Measurements from ENCODE around the gene JAKMIP2. TPM values are rescaled to one million over a fixed set of nuclear protein-coding genes. Genes with fewer than 3 reads are reported as not detected.
A peak's percentile ranks its signal among the peaks of the same experiment; 100 is the strongest.

JAKMIP2 gene
- total and polyA plus RNA-seq, 4 donors, result 0.13 to 1.9 (median 0.42) TPM; not detected in 1

- H3K4me1 ChIP-seq (ENCODE audit: control insufficient read depth in 1 of 2, insufficient read depth in 2 of 2, low read length in 2 of 2), result no peaks in the 10 kb centered on the region
- H3K9me3 ChIP-seq (ENCODE audit: control insufficient read depth, low read length), result no peaks in the 10 kb centered on the region
- DNase-seq (no peak), ATAC-seq (ENCODE audit: low FRiP score) (no peak)
- H3K27ac ChIP-seq (ENCODE audit: low read depth in 1 of 2, low read length in 2 of 2), result no peak overlapping the region
- no peak overlapping the region for H3K4me3 ChIP-seq (ENCODE audit: low read length in 2 of 2)
- no peaks in the 10 kb centered on the region for H3K27me3 ChIP-seq (ENCODE audit: control insufficient read depth in 1 of 2, insufficient read depth in 2 of 2, low read length in 1 of 2)
- no peaks in the 10 kb centered on the region for H3K36me3 ChIP-seq (ENCODE audit: control insufficient read depth in 1 of 2, insufficient read depth in 2 of 2, low read length in 1 of 2)
- intact Hi-C loops (cut with DNase I), result no loop called here
These were observed 78.0 kb downstream of the JAKMIP2 start for GRCh38 chr5:147704544-147704943.

GRCh38 chr5:147701468-147701867, 81.1 kb downstream of the JAKMIP2 start:
- Histone ChIP-seq H3K9me3 (ENCODE audit: control insufficient read depth, low read length) (peaks cover 2% of the 10 kb centered on the region), H3K36me3 (ENCODE audit: control insufficient read depth in 1 of 2, insufficient read depth in 2 of 2, low read length in 1 of 2) (no peaks in the 10 kb centered on the region), H3K4me1 (ENCODE audit: control insufficient read depth in 1 of 2, insufficient read depth in 2 of 2, low read length in 2 of 2) (no peaks in the 10 kb centered on the region), H3K27ac (ENCODE audit: low read depth in 1 of 2, low read length in 2 of 2) (no peak overlapping the region), H3K4me3 (ENCODE audit: low read length in 2 of 2) (no peak overlapping the region), H3K27me3 (ENCODE audit: control insufficient read depth in 1 of 2, insufficient read depth in 2 of 2, low read length in 1 of 2) (no peaks in the 10 kb centered on the region)
- ATAC-seq (ENCODE audit: low FRiP score) (no peak), DNase-seq (no peak)
- intact Hi-C loops (cut with DNase I), result no loop called here

- no peaks in the 10 kb centered on the region for H3K4me1 ChIP-seq (ENCODE audit: control insufficient read depth in 1 of 2, insufficient read depth in 2 of 2, low read length in 2 of 2)
- H3K27me3 ChIP-seq (ENCODE audit: control insufficient read depth in 1 of 2, insufficient read depth in 2 of 2, low read length in 1 of 2), result no peaks in the 10 kb centered on the region
- H3K36me3 ChIP-seq (ENCODE audit: control insufficient read depth in 1 of 2, insufficient read depth in 2 of 2, low read length in 1 of 2), result no peaks in the 10 kb centered on the region
- WGBS, 2 donors, result 81 to 89% methylated on average over 3 of the region's 3 CpGs
- ATAC-seq (ENCODE audit: low FRiP score), result no peak
- H3K4me3 ChIP-seq (ENCODE audit: low read length in 2 of 2), result no peak overlapping the region
- H3K27ac ChIP-seq (ENCODE audit: low read depth in 1 of 2, low read length in 2 of 2), result no peak overlapping the region
- no peak for DNase-seq
- peaks cover 2% of the 10 kb centered on the region for H3K9me3 ChIP-seq (ENCODE audit: control insufficient read depth, low read length)
- intact Hi-C loops (cut with DNase I), result no loop called here
These were observed 82.9 kb downstream of the JAKMIP2 start for GRCh38 chr5:147699496-147700088.

- intact Hi-C loops (cut with DNase I), result no loop called here
- Histone ChIP-seq H3K9me3 (ENCODE audit: control insufficient read depth, low read length) (peaks cover 2% of the 10 kb centered on the region), H3K36me3 (ENCODE audit: control insufficient read depth in 1 of 2, insufficient read depth in 2 of 2, low read length in 1 of 2) (no peaks in the 10 kb centered on the region), H3K4me3 (ENCODE audit: low read length in 2 of 2) (no peak overlapping the region), H3K27me3 (ENCODE audit: control insufficient read depth in 1 of 2, insufficient read depth in 2 of 2, low read length in 1 of 2) (no peaks in the 10 kb centered on the region), H3K4me1 (ENCODE audit: control insufficient read depth in 1 of 2, insufficient read depth in 2 of 2, low read length in 2 of 2) (no peaks in the 10 kb centered on the region), H3K27ac (ENCODE audit: low read depth in 1 of 2, low read length in 2 of 2) (no peak overlapping the region)
- no peak for DNase-seq
- no peak for ATAC-seq (ENCODE audit: low FRiP score)
These were observed 85.1 kb downstream of the JAKMIP2 start for GRCh38 chr5:147697380-147697779.

GRCh38 chr5:147694772-147695171, 87.8 kb downstream of the JAKMIP2 start:
- Histone ChIP-seq H3K4me3 (ENCODE audit: low read length in 2 of 2) (no peak overlapping the region), H3K4me1 (ENCODE audit: control insufficient read depth in 1 of 2, insufficient read depth in 2 of 2, low read length in 2 of 2) (no peaks in the 10 kb centered on the region), H3K36me3 (ENCODE audit: control insufficient read depth in 1 of 2, insufficient read depth in 2 of 2, low read length in 1 of 2) (no peaks in the 10 kb centered on the region), H3K27me3 (ENCODE audit: control insufficient read depth in 1 of 2, insufficient read depth in 2 of 2, low read length in 1 of 2) (no peaks in the 10 kb centered on the region), H3K9me3 (ENCODE audit: control insufficient read depth, low read length) (peaks cover 2% of the 10 kb centered on the region), H3K27ac (ENCODE audit: low read depth in 1 of 2, low read length in 2 of 2) (no peak overlapping the region)
- WGBS, 2 donors, result 18 to 23% methylated on average over 2 of the region's 2 CpGs
- DNase-seq, result no peak
- intact Hi-C loops (cut with DNase I), result no loop called here
- no peak for ATAC-seq (ENCODE audit: low FRiP score)

- peaks cover 2% of the 10 kb centered on the region for H3K9me3 ChIP-seq (ENCODE audit: control insufficient read depth, low read length)
- no peak for ATAC-seq (ENCODE audit: low FRiP score)
- intact Hi-C loops (cut with DNase I), result no loop called here
- no peaks in the 10 kb centered on the region for H3K36me3 ChIP-seq (ENCODE audit: control insufficient read depth in 1 of 2, insufficient read depth in 2 of 2, low read length in 1 of 2)
- 97 to 98% methylated on average over 1 of the region's 1 CpG for WGBS, 2 donors
- H3K4me1 ChIP-seq (ENCODE audit: control insufficient read depth in 1 of 2, insufficient read depth in 2 of 2, low read length in 2 of 2), result no peaks in the 10 kb centered on the region
- DNase-seq, result no peak
- no peak overlapping the region for H3K4me3 ChIP-seq (ENCODE audit: low read length in 2 of 2)
- no peaks in the 10 kb centered on the region for H3K27me3 ChIP-seq (ENCODE audit: control insufficient read depth in 1 of 2, insufficient read depth in 2 of 2, low read length in 1 of 2)
- H3K27ac ChIP-seq (ENCODE audit: low read depth in 1 of 2, low read length in 2 of 2), result no peak overlapping the region
These were observed 89.3 kb downstream of the JAKMIP2 start for GRCh38 chr5:147693233-147693632.

GRCh38 chr5:147691130-147691529, 91.4 kb downstream of the JAKMIP2 start:
- Histone ChIP-seq H3K27me3 (ENCODE audit: control insufficient read depth in 1 of 2, insufficient read depth in 2 of 2, low read length in 1 of 2) (no peaks in the 10 kb centered on the region), H3K9me3 (ENCODE audit: control insufficient read depth, low read length) (no peaks in the 10 kb centered on the region), H3K27ac (ENCODE audit: low read depth in 1 of 2, low read length in 2 of 2) (no peak overlapping the region), H3K4me3 (ENCODE audit: low read length in 2 of 2) (no peak overlapping the region), H3K36me3 (ENCODE audit: control insufficient read depth in 1 of 2, insufficient read depth in 2 of 2, low read length in 1 of 2) (no peaks in the 10 kb centered on the region), H3K4me1 (ENCODE audit: control insufficient read depth in 1 of 2, insufficient read depth in 2 of 2, low read length in 2 of 2) (no peaks in the 10 kb centered on the region)
- DNase-seq, result no peak
- intact Hi-C loops (cut with DNase I), result no loop called here
- 56 to 61% methylated on average over 3 of the region's 3 CpGs for WGBS, 2 donors
- no peak for ATAC-seq (ENCODE audit: low FRiP score)

- Histone ChIP-seq H3K4me3 (ENCODE audit: low read length in 2 of 2) (no peak overlapping the region), H3K36me3 (ENCODE audit: control insufficient read depth in 1 of 2, insufficient read depth in 2 of 2, low read length in 1 of 2) (no peaks in the 10 kb centered on the region), H3K9me3 (ENCODE audit: control insufficient read depth, low read length) (no peaks in the 10 kb centered on the region), H3K27ac (ENCODE audit: low read depth in 1 of 2, low read length in 2 of 2) (no peak overlapping the region), H3K4me1 (ENCODE audit: control insufficient read depth in 1 of 2, insufficient read depth in 2 of 2, low read length in 2 of 2) (no peaks in the 10 kb centered on the region), H3K27me3 (ENCODE audit: control insufficient read depth in 1 of 2, insufficient read depth in 2 of 2, low read length in 1 of 2) (no peaks in the 10 kb centered on the region)
- intact Hi-C loops (cut with DNase I), result no loop called here
- ATAC-seq (ENCODE audit: low FRiP score) (no peak), DNase-seq (no peak)
- WGBS, 2 donors, result 89 to 94% methylated on average over 2 of the region's 2 CpGs
These were observed 91.9 kb downstream of the JAKMIP2 start for GRCh38 chr5:147690595-147690994.

- WGBS, 2 donors, result 74 to 85% methylated on average over 4 of the region's 4 CpGs
- H3K4me1 ChIP-seq (ENCODE audit: control insufficient read depth in 1 of 2, insufficient read depth in 2 of 2, low read length in 2 of 2), result no peaks in the 10 kb centered on the region
- ATAC-seq (ENCODE audit: low FRiP score), result peak; percentile 53
- no peaks in the 10 kb centered on the region for H3K36me3 ChIP-seq (ENCODE audit: control insufficient read depth in 1 of 2, insufficient read depth in 2 of 2, low read length in 1 of 2)
- H3K4me3 ChIP-seq (ENCODE audit: low read length in 2 of 2), result no peak overlapping the region
- intact Hi-C loops (cut with DNase I), result no loop called here
- no peak overlapping the region for H3K27ac ChIP-seq (ENCODE audit: low read depth in 1 of 2, low read length in 2 of 2)
- H3K9me3 ChIP-seq (ENCODE audit: control insufficient read depth, low read length), result no peaks in the 10 kb centered on the region
- DNase-seq, result no peak
- H3K27me3 ChIP-seq (ENCODE audit: control insufficient read depth in 1 of 2, insufficient read depth in 2 of 2, low read length in 1 of 2), result no peaks in the 10 kb centered on the region
These were observed 93.1 kb downstream of the JAKMIP2 start for GRCh38 chr5:147689426-147689825.
